Measurements from ENCODE around the gene ASB7. TPM values are rescaled to one million over a fixed set of nuclear protein-coding genes. Genes with fewer than 3 reads are reported as not detected.

The ASB7 gene
- total RNA-seq, 2 donors from 2014 or later: 14.3 to 16.2 TPM

DNA sequence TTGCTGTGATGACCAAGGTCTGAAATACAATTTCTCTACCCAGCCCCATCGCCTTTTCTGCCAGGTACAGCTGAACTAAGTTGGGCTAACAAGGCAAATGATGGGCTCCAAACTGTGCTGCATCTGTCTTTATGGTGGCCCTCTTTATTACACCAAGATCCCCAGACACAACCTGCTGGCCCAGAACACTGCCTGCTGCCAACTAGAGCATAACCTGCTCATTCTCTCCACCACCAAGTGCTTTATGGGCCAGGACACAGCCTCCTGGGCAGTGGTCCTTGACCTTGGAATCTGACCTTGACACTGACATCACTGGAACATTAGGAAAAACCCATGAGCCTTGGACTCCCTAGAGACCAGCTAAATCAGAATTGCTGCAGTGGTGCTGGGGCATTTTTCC lies 3.7 kb upstream of the ASB7 start:
- 89 to 100% methylated on average over 1 of the region's 1 CpG for WGBS, 2 experiments (ENCODE audit: insufficient coverage in 1 of 2, insufficient read length in 1 of 2)

DNA sequence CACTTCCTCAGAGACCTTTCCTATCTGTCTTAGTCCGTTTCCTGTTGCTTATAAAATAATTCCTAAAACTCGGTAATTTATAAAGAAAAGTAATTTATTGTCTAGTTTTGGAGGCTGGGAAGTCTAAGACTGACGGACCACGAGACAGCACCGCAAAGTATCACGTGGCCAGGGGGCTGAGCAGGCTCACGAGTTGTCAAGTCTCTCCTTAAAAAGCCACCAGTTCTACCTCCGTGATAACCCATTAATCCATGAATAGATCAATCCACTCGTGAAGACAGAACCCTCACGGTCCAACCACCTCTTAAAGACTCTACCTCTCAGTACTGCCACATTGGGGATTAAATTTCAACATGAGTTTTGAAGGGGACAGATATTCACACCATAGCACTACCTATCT lies 1.2 kb upstream of the ASB7 start:
- no peaks in the 10 kb centered on the region for H3K9me3 Mint-ChIP-seq
- Histone ChIP-seq H3K9me3 (ENCODE audit: control insufficient read depth, low read length) (no peaks in the 10 kb centered on the region), H3K4me3 (ENCODE audit: low read length) (peak overlapping the region; percentile 91), H3K27me3 (ENCODE audit: control insufficient read depth, insufficient read depth, low read length, poor library complexity, severe bottlenecking) (no peaks in the 10 kb centered on the region), H3K9ac (ENCODE audit: extremely low read depth, low read length, poor library complexity, severe bottlenecking) (peak overlapping the region; percentile 52), H3K4me1 (ENCODE audit: control insufficient read depth, insufficient read depth, low read length) (no peaks in the 10 kb centered on the region), H3K27ac (ENCODE audit: low read depth, low read length) (no peak overlapping the region), H3K36me3 (ENCODE audit: control insufficient read depth, insufficient read depth, low read length) (peaks cover 19% of the 10 kb centered on the region)
- peaks cover 8% of the 10 kb centered on the region for H3K4me1 Mint-ChIP-seq
- H3K27me3 Mint-ChIP-seq (ENCODE audit: insufficient read depth): no peaks in the 10 kb centered on the region
- 0 to 2% methylated on average over 6 to 9 of the region's 10 CpGs for WGBS, 2 experiments (ENCODE audit: insufficient coverage in 1 of 2, insufficient read length in 1 of 2)
- peak; percentile 47 for DNase-seq
- peaks cover 16% of the 10 kb centered on the region for H3K36me3 Mint-ChIP-seq (ENCODE audit: low read depth)
- TF ChIP-seq, protein P1, sequence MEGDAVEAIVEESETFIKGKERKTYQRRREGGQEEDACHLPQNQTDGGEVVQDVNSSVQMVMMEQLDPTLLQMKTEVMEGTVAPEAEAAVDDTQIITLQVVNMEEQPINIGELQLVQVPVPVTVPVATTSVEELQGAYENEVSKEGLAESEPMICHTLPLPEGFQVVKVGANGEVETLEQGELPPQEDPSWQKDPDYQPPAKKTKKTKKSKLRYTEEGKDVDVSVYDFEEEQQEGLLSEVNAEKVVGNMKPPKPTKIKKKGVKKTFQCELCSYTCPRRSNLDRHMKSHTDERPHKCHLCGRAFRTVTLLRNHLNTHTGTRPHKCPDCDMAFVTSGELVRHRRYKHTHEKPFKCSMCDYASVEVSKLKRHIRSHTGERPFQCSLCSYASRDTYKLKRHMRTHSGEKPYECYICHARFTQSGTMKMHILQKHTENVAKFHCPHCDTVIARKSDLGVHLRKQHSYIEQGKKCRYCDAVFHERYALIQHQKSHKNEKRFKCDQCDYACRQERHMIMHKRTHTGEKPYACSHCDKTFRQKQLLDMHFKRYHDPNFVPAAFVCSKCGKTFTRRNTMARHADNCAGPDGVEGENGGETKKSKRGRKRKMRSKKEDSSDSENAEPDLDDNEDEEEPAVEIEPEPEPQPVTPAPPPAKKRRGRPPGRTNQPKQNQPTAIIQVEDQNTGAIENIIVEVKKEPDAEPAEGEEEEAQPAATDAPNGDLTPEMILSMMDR (conservative IDR thresholded peaks at IDR 0.05): no peak
- no peak overlapping the region for H3K27ac Mint-ChIP-seq
- no peak overlapping the region for H3K4me3 Mint-ChIP-seq

More for the DNA sequence above, 3.7 kb upstream of the ASB7 start:
- H3K4me1 ChIP-seq (ENCODE audit: control insufficient read depth, insufficient read depth, low read length): no peaks in the 10 kb centered on the region
- H3K9ac ChIP-seq (ENCODE audit: extremely low read depth, low read length, poor library complexity, severe bottlenecking): no peak overlapping the region
- Mint-ChIP-seq H3K36me3 (ENCODE audit: low read depth) (peaks cover 2% of the 10 kb centered on the region), H3K4me3 (no peak overlapping the region), H3K27me3 (ENCODE audit: insufficient read depth) (no peaks in the 10 kb centered on the region), H3K4me1 (peaks cover 5% of the 10 kb centered on the region), H3K9me3 (peaks cover 2% of the 10 kb centered on the region), H3K27ac (no peak overlapping the region)
- no peak overlapping the region for H3K27ac ChIP-seq (ENCODE audit: low read depth, low read length)
- H3K4me3 ChIP-seq (ENCODE audit: low read length): no peak overlapping the region
- TF ChIP-seq, protein P1 (conservative IDR thresholded peaks at IDR 0.05): no peak
- H3K9me3 ChIP-seq (ENCODE audit: control insufficient read depth, low read length): peaks cover 2% of the 10 kb centered on the region
- H3K36me3 ChIP-seq (ENCODE audit: control insufficient read depth, insufficient read depth, low read length): no peaks in the 10 kb centered on the region
- H3K27me3 ChIP-seq (ENCODE audit: control insufficient read depth, insufficient read depth, low read length, poor library complexity, severe bottlenecking): no peaks in the 10 kb centered on the region
- no peak for DNase-seq

DNA sequence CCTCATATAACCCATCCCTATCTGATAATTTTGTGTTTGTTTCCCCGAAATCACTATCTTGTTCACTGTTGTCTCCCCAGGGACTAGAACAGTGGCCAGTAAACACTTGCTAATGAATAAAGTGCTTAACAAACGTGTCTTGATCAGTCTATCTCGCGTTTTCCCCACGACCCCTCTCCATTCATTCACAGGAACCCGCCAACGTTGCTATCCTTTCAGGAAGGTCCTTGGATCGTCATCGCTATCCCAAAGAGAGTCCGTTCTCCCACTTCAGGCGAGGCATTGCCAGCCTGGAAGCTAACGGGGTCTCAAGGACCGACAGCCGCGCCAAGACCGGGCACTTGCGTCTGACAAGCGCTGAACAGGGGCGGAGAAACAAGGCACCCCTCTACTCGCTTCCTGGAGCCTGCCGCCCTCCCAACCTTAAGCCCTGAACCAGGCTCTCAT lies 749 bp upstream of the ASB7 start:
- TF ChIP-seq, protein P1 (conservative IDR thresholded peaks at IDR 0.05): no peak

More for the DNA sequence above, 749 bp upstream of the ASB7 start:
- no peaks in the 10 kb centered on the region for H3K9me3 ChIP-seq (ENCODE audit: control insufficient read depth, low read length)
- H3K36me3 ChIP-seq (ENCODE audit: control insufficient read depth, insufficient read depth, low read length): peaks cover 23% of the 10 kb centered on the region
- Mint-ChIP-seq H3K4me1 (peaks cover 8% of the 10 kb centered on the region), H3K27ac (no peak overlapping the region), H3K4me3 (no peak overlapping the region), H3K27me3 (ENCODE audit: insufficient read depth) (no peaks in the 10 kb centered on the region), H3K36me3 (ENCODE audit: low read depth) (peaks cover 21% of the 10 kb centered on the region), H3K9me3 (no peaks in the 10 kb centered on the region)
- H3K27me3 ChIP-seq (ENCODE audit: control insufficient read depth, insufficient read depth, low read length, poor library complexity, severe bottlenecking): no peaks in the 10 kb centered on the region
- no peaks in the 10 kb centered on the region for H3K4me1 ChIP-seq (ENCODE audit: control insufficient read depth, insufficient read depth, low read length)
- H3K27ac ChIP-seq (ENCODE audit: low read depth, low read length): no peak overlapping the region
- peak overlapping the region; percentile 52 for H3K9ac ChIP-seq (ENCODE audit: extremely low read depth, low read length, poor library complexity, severe bottlenecking)
- peak overlapping the region; percentile 91 for H3K4me3 ChIP-seq (ENCODE audit: low read length)
- WGBS, 2 experiments (ENCODE audit: insufficient coverage in 1 of 2, insufficient read length in 1 of 2): 0% methylated on average over 18 to 21 of the region's 21 CpGs
- DNase-seq: no peak
